NT2/D1 (cell line): Measurements from ENCODE around the gene SCMH1.
"Not testable (repeated sequence)": the region's sequence is repeated elsewhere in the genome, so short reads cannot be mapped to it uniquely, and the experiment has no call there.

ENCODE experiments used
- YY1 ChIP-seq: IDR thresholded peaks from 2 replicates; pipeline ENCODE4 v1.6.1; 2011; ENCODE audit not compliant: insufficient read length, insufficient read depth
- ZNF274 ChIP-seq: IDR thresholded peaks from 2 replicates; pipeline ENCODE4 v1.6.1; 2011; ENCODE audit warnings: mild to moderate bottlenecking, low read depth, low read length

DNA sequence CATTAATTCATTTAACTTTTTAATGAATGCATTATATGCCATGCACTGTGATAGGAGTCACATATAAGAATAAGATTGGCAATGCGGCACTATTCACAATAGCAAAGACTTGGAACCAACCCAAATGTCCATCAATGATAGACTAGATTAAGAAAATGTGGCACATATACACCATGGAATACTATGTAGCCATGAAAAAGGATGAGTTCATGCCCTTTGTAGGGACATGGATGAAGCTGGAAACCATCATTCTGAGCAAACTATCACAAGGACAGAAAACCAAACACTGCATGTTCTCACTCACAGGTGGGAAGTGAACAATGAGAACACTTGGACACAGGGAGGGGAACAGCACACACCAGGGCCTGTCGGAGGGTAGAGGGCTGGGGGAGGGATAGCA lies 12.9 kb downstream of the SCMH1 start:
- not testable (repeated sequence) for TF ChIP-seq YY1, ZNF274
